T-helper 1 cell treated with Interleukin-12 subunit alpha and Interleukin-12 subunit beta and Interleukin-4 antibody, amounts not matched to agents 30 ng/mL and 1 ng/mL, for 36 hours (primary cell): ENCODE data around the gene GLYATL3. TPM values are rescaled to one million over a fixed set of nuclear protein-coding genes. Genes with fewer than 3 reads are reported as not detected.

Source experiments
- intact Hi-C: fragments of 100-400 bp; cut with micrococcal nuclease; formaldehyde crosslinking; loops from one replicate; pipeline ENCODE4 v1.15.1; 2024
- total RNA-seq: library from RNA; stranded (reverse); gene quantifications from 2 replicates; pipeline ENCODE4 v1.2.3, GENCODE V29; 2022

GLYATL3 gene
- total RNA-seq, 1 donor from 2014 or later, result not detected

- intact Hi-C loops, result no loop called here
Measured at GRCh38 chr6:49543087-49543858, 43.5 kb downstream of the GLYATL3 start.

- intact Hi-C loops, result no loop called here
Measured at GRCh38 chr6:49546331-49546730, 46.6 kb downstream of the GLYATL3 start.

- intact Hi-C loops, result no loop called here
Measured at GRCh38 chr6:49548613-49549304, 49.0 kb downstream of the GLYATL3 start.

- intact Hi-C loops, result loop anchor here (1.0 to 2.0 kb wide), 2 partner anchors 18 to 87 kb away; partner anchors contain the start of genes CENPQ and MMUT
Measured at GRCh38 chr6:49549691-49550491, 50.2 kb downstream of the GLYATL3 start.

GRCh38 chr6:49550492-49551077, 50.9 kb downstream of the GLYATL3 start, which contains the start of gene C6orf141:
C6orf141 (plus strand) TSS chr6:49550668; CDS start chr6:49550793, 125 bp downstream.
- intact Hi-C loops, result loop anchor here (1.0 to 2.0 kb wide), 2 partner anchors 18 to 88 kb away; partner anchors contain the start of genes CENPQ and MMUT

- intact Hi-C loops, result loop anchor here (2.0 kb wide), 1 partner anchor 88 kb away; the partner anchor contains the start of genes CENPQ and MMUT
Measured at GRCh38 chr6:49551078-49551865, 51.5 kb downstream of the GLYATL3 start.

- intact Hi-C loops, result loop anchor here (2.0 kb wide), 1 partner anchor 89 kb away; the partner anchor contains the start of genes CENPQ and MMUT
Measured at GRCh38 chr6:49551866-49552129, 52.1 kb downstream of the GLYATL3 start.

- intact Hi-C loops, result no loop called here
Measured at GRCh38 chr6:49552596-49552995, 52.9 kb downstream of the GLYATL3 start.

GRCh38 chr6:49553384-49553783, 53.7 kb downstream of the GLYATL3 start:
- intact Hi-C loops, result no loop called here

GRCh38 chr6:49555951-49556350, 56.2 kb downstream of the GLYATL3 start:
- intact Hi-C loops, result no loop called here

GRCh38 chr6:49556429-49556837, 56.7 kb downstream of the GLYATL3 start:
- intact Hi-C loops, result no loop called here

GRCh38 chr6:49557177-49557576, 57.5 kb downstream of the GLYATL3 start:
- intact Hi-C loops, result no loop called here

GRCh38 chr6:49558238-49558637, 58.5 kb downstream of the GLYATL3 start:
- intact Hi-C loops, result no loop called here

- intact Hi-C loops, result no loop called here
Measured at GRCh38 chr6:49563006-49563886, 63.5 kb downstream of the GLYATL3 start.

- intact Hi-C loops, result no loop called here
Measured at GRCh38 chr6:49564552-49564951, 64.8 kb downstream of the GLYATL3 start.

- intact Hi-C loops, result no loop called here
Measured at GRCh38 chr6:49565261-49565660, 65.5 kb downstream of the GLYATL3 start.

- intact Hi-C loops, result no loop called here
Measured at GRCh38 chr6:49565855-49566254, 66.1 kb downstream of the GLYATL3 start.

GRCh38 chr6:49570474-49571079, 70.9 kb downstream of the GLYATL3 start:
- intact Hi-C loops, result no loop called here

GRCh38 chr6:49576618-49577017, 76.9 kb downstream of the GLYATL3 start:
- intact Hi-C loops, result no loop called here
